Bone marrow (tissue), 2 donors: ENCODE results near the gene PRSS12.
"Not testable (repeated sequence)": the region's sequence is repeated elsewhere in the genome, so short reads cannot be mapped to it uniquely, and the experiment has no call there.

Experiments
- DNase-seq, 2 donors: peaks; one replicate each; lab custom pipeline; 2025; lab: John Stamatoyannopoulos, UW

The PRSS12 gene

DNA sequence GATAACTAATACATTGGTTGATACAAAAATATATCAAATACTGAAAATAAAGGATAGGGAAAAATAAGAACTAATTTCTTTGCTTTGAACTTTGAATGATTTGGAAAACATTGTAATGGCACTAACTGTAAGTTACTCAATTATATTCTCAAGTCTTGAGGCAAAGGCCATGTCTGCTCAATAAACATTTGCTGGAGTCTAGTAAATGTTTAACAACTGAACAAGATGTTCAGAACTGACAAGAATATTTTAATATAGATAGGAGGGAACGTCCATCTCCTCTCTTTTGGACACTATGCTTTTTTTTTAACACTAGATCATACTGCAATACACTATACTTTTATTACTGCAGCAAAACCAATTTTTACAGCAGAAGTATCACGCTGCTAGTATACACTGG, 76.2 kb downstream of the PRSS12 start:
- DNase-seq: no peak

DNA sequence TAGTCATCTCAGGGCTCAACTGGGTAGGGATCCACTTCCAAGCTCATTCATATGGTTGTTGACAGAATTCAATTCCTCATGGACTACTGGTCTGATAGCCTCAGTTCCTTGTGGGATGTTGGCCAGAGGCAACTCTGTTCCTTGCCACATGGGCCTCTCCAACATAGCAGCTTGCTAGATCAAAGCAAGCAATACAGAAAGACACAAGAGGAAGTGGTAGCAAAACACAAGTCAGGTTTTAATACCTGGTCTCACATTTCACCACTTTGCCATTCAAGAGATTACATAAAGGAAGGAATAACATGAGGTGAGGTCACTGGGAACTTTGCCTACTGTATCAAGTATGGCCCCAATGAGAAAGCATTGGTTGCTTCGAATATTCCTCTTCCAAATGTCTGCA, 79.2 kb downstream of the PRSS12 start:
- DNase-seq: no peak

- no peak for DNase-seq
Observed at GRCh38 chr4:118271788-118272187, 81.0 kb downstream of the PRSS12 start.

DNA sequence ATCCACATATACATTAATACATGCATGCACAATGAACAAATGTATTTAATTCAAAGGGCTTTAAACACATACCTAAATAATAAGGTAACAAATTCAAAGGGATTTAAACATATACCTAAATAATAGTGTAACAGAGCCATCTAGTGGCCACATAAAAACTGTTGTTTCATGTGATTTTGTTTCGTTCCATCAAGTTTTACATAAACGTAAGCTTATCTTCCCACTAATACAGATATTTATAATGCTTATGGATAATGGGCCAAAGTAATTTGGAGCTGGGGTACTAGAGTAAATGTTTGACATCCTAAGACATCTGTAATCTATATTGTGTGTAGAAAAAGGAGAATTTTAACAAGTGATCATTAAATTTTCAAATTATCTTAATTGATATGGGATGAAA, 82.3 kb downstream of the PRSS12 start:
- peak in 1 of 2 donors; percentile 27 for DNase-seq

DNA sequence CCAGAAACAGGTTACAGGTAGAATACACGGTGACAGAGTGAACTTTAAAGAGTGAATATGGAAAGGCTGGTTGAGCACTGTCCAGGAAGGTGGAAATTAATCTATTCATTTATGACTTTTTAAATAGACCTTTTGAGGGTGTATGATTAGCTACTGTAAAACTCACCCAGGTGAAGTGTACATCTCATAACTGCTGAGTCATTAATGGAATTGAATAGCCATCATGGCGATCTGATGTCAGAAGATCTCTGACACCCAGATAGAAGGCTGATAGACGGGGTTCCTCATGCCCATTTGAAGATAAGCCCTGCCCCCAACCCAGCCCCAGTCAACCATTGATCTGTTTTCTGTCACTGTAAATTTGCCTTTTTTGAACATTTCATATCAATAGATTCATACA, 84.0 kb downstream of the PRSS12 start:
- no peak for DNase-seq

DNA sequence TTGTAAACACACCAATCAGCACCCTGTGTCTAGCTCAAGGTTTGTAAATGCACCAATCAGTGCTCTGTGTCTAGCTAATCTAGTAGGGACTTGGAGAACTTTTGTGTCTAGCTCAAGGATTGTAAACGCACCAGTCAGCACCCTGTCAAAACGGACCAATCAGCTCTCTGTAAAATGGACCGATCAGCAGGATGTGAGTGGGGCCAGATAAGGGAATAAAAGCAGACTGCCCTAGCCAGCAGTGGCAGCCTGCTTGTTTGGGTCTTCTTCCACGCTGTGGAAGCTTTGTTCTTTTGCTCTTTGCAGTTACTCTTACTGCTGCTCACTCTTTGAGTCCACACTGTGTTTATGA, 86.7 kb downstream of the PRSS12 start:
- DNase-seq: not testable (repeated sequence)

- no peak for DNase-seq
Observed at GRCh38 chr4:118265312-118266144, 87.3 kb downstream of the PRSS12 start.

- no peak for DNase-seq
Observed at GRCh38 chr4:118264096-118264495, 88.7 kb downstream of the PRSS12 start.

DNA sequence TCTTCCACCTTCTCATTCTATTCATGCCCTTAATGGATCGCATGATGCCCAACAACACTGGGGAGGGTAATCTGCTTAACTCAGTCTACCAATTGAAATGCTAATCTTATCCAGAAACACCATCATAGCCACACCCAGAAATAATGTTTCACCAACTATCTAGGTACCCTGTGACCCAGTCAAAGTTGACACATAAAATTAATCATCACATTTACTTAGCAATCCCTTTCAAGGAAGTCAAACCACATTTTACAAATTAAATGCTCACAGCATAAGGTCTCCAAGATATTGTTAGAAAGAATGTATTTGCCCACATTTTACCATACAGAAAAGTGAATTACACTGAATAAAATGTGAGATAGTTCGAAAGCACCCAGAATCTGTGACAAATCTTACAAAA, 92.5 kb downstream of the PRSS12 start:
- DNase-seq: no peak

- DNase-seq: no peak
Observed at GRCh38 chr4:118259111-118259510, 93.7 kb downstream of the PRSS12 start.

DNA sequence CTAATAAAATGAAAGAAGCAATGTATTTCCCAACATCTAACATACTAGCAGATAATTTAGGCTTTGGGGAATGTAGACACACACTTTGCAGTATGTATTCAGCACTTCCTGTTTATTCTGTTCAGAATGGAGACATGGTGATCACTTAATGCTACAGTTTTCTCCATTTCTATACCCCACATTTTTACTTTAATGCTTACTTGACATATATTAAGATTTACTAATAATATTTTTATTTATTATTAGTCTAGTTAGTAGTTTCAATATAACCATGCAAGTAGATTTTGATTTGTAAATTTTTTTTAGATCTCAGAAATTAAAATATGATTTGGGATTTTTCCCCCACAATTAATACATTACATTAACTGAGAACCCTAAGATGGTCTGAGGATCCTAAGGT, 98.4 kb downstream of the PRSS12 start:
- DNase-seq: no peak

DNA sequence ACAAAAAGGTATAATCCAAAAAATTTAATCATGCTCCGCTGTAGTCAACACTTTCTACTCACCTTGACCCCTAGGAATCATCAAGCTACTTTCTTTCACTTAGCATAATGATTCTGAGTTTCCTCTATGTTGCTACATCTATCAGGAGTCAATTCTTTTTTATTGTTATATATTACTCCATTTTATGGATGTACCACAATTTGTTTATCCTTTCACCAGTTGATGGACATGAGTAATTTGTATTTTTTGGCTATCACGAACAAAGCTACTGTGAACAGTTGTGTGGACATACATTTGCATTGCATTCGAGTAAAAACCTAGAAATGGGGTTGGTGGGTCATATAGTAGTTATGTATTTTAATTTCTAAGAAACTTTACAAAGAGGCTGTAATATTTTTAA, 102.9 kb downstream of the PRSS12 start:
- no peak for DNase-seq

GRCh38 chr4:118237531-118237930, 115.3 kb downstream of the PRSS12 start:
- no peak for DNase-seq

- no peak for DNase-seq
Observed at GRCh38 chr4:118235566-118236120, 117.2 kb downstream of the PRSS12 start.
